GM19035 (cell line): ENCODE measurements around the gene FAM217A.
"Not testable (repeated sequence)": the region's sequence is repeated elsewhere in the genome, so short reads cannot be mapped to it uniquely, and the experiment has no call there.

Experiments
- ATAC-seq: cut with Tn5 transposase; IDR thresholded peaks from one replicate; pipeline ENCODE4 v1.9.1; 2021; ENCODE audit not compliant: unreplicated experiment

Gene FAM217A

GRCh38 chr6:4078691-4079471 lies at the start of gene FAM217A:
FAM217A (minus strand) TSS chr6:4079137; CDS start chr6:4077414, 1,723 bp downstream.
- no peak for ATAC-seq

- no peak for ATAC-seq
Measured at GRCh38 chr6:4128072-4128471, 49.1 kb upstream of the FAM217A start.

DNA sequence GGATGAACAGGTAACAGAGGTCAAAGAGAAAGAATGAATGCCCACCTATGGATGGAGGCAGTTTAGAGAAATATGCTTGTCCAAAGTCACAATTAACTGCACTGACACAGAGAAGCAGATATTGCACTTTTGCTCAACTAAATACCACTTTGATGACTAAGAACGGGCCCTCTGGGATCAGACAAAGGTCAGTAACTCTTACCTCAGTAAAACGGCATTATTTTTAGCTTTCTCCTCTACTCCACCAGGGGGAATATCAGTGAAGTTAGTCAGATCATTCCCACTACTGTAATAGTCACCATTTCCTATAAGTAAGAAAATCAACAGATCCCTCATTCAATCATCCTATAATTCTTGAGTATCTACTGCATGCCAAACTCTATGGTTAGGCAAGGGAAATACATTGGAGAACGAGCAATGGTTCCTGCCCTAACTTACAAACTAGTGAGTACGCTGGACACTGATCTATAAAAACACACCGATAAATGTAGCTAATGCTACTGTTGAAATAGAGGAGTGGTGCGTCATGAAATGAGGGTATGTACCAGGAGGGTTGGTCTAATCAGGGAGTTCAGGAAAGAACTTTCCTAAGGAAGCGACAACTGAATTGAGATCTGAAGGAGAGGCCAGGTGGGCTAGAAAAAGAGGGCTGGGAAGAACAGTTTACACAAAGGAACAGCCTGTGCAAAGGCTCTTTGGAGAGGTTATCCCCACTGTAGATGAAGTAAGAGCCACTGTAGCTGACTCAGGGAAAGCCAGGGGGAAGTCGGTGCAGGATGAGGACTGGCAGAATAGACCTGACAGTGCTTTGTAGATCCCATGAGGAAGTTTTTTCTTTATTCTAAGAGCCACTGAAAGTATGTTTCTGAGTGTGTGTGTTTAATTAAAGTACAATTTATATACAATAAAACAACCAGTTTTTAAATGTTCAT lies 47.3 kb upstream of the FAM217A start:
- ATAC-seq: no peak

DNA sequence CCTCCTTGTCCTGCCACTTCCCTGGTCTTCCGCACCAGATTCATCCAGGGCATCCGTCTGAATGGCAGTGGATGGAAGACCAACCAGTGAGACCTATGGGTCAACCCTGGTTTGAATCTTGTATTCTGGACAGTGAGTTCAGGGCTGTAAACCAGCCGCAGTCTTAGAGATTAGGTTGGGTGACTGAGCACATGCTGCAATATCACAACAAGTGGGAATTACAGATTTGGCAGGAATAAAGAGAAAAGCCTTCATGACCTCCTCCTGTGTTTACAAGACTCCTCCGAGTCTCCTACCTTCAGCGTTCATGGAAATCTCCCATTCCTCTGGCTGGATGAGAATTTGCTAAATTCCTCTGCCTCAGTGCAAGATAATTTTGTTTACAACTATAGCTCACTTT lies 46.6 kb upstream of the FAM217A start:
- ATAC-seq: no peak

DNA sequence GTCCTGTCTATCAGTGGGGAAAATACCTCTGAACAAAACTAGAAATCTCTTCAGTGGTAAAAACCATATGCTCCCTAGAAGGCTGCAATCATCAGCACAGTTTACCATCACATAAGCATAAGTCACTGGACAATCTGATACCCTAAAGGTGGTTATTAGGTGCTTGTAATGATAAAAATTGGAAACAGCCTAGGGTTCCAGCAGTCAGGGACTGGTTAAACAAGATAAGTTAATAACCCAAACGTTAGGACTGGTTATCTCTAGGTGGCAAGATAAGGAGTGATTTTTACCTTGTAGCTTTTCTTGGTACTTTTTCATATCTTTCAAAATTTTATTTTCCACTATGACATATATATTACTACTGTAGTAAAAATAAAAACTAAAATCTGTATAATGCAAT lies 45.4 kb upstream of the FAM217A start:
- no peak for ATAC-seq

- ATAC-seq: no peak
Measured at GRCh38 chr6:4115741-4116140, 36.8 kb upstream of the FAM217A start.

GRCh38 chr6:4114123-4114522 lies 35.2 kb upstream of the FAM217A start:
- no peak for ATAC-seq

DNA sequence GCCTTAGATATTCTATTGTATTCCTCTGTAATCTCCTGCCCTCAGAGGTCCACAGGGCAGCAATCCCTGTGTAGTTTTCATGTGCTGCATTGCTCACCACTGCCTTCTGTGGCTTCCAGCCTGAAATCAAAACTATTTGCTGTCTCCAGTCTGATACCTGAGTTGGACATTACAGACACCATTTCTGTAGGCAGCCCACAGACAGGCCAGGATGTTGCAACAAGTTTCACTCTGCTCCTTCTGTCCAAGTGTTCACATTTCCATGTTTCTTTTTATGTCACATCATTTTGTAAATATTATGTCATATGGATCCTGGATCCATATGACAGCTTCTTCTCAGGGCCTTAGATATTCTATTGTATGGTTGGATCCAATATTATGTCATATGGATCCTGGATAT lies 34.7 kb upstream of the FAM217A start:
- no peak for ATAC-seq

- ATAC-seq: no peak
Measured at GRCh38 chr6:4112366-4112765, 33.4 kb upstream of the FAM217A start.

GRCh38 chr6:4109363-4109815 lies 30.5 kb upstream of the FAM217A start:
- ATAC-seq: not testable (repeated sequence)

DNA sequence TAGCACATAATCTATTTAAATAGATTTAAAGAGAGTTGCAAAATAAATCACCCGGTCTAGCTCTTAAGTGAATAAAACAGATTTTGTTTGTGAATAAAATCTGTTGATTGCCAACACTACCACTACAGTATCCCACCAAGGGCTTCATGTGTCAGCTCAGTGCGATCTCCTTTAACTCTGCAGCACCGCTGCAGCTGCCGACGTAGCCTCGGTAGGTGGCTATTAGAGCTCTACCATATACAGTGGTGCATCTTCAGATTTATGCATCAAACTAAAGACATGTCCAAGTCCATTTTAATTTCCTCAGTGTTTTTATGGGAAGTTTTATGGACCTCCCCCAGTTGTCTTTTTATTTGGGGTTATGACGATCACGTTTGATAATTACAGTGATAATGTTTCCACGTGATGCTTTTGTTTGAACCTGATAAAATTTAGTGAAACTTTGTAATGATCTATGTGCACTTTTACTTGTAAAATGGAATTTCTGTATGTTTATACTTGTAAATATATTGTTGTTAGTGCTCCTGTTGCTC lies 29.7 kb upstream of the FAM217A start:
- no peak for ATAC-seq

- no peak for ATAC-seq
Measured at GRCh38 chr6:4107873-4108272, 28.9 kb upstream of the FAM217A start.

GRCh38 chr6:4105980-4106536 lies 27.1 kb upstream of the FAM217A start:
- no peak for ATAC-seq

DNA sequence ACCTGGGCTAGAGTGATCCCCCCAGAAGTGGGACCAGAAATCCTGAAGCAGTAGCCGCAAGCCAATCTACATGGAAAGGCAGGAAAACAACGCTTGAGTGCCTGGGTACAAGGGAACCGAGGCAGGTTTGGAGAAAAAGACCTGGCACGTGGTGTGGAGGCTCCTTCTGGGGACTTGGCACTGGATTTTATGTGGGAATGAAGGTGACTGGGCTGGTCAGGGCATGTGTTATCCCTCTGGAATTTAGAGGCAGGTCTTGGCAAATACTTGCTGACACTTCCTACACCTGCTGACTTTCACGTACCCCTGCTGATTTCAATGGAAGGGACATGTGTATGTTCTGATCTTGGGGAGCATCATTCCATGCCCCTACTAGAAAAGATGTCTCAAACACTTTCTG lies 25.0 kb upstream of the FAM217A start:
- ATAC-seq: no peak

GRCh38 chr6:4102687-4103244 lies 23.8 kb upstream of the FAM217A start:
- no peak for ATAC-seq

DNA sequence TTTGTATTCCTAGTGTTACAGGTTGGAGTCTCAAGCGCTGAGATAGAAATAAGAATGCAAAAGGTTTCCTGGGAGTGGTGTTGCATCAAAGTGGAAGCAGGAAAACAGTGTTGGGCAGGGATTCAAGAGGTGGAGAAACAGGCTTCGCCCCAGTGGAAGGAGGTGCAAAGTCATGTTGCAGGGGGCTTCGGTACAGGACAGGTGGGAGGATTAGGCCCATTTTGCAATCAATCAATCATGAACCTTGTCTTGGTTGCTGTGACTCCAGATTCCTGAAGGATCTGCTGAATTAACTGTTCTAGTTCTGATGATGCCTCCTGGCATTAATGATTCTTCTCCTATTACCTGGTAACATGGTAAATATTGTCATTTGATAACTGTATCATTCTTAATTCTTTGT lies 22.4 kb upstream of the FAM217A start:
- no peak for ATAC-seq

- no peak for ATAC-seq
Measured at GRCh38 chr6:4100655-4101054, 21.7 kb upstream of the FAM217A start.

DNA sequence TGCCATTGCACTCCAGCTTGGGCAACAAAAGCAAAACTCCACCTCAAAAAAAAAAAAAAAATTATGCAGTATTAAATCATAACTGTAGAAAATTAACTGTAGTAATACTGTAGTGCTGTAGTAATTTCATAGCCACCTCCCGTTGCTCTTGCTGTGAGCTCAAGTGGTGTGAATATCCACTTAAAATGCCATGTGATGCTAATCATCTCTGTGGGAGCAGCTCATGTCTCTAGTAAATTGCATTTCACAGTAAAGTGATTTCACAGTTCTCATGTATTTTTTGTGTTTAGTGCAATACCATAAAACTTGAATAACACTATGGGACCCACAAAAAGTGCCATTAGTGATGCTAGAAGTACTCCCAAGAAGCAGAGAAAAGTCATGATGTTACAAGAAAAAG lies 14.4 kb upstream of the FAM217A start:
- ATAC-seq: no peak

DNA sequence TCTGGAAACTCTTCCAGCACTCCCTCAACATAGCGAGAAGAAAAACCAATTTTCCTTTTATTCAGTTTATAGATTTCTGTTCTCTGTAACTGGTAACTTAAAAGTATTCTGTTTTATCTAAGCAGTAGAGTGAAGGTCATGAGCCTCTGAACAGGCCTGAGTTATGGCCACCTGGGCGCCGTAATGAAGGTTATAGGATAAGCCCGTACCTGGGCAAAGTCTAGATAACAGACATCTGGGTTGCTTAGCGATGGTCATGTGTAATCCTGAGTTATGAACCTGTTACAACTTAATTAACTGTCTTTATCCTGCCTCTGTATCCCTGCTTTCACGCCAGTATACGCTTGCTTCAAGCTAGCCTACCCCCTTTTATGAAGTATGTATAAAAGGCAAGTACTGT lies 13.0 kb upstream of the FAM217A start:
- ATAC-seq: no peak

GRCh38 chr6:4090043-4090442 lies 11.1 kb upstream of the FAM217A start:
- not testable (repeated sequence) for ATAC-seq

DNA sequence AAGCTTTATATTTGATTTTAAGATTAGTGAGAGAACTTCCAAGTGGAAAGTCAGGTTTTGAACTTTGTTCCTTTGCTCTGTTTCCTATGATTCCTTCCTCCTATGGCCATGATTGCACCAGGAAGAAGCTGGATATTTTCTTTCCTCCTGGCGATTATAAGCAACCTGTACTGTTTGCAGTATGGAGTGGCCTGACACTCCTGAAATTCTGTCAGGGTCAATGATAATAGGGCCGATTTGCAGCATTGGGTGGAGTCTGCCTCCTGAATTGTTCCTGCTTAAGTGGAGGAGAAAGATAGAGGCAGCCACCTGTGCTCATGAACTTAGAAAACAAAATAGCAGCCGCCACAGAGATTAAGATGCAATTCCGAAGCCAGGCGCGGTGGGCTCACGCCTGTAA lies 9.8 kb upstream of the FAM217A start:
- ATAC-seq: no peak
